22Rv1 (cell line): ENCODE measurements around the gene COPS6.
A peak's percentile ranks its signal among the peaks of the same experiment; 100 is the strongest.

ENCODE experiments used
- H3K27ac ChIP-seq: fragments of 450-650 bp; 2 replicates; pipeline ENCODE4 v1.5.1; 2017
- ZFX ChIP-seq: fragments of 450-650 bp; IDR thresholded peaks from 2 replicates; pipeline ENCODE4 v1.6.1; 2017; ENCODE audit warnings: antibody characterized with exemption, borderline replicate concordance
- TF ChIP-seq, protein P1 (sequence below): fragments of 450-650 bp; IDR thresholded peaks from 2 replicates; pipeline ENCODE4 v1.5.1; 2017; ENCODE audit warnings: mild to moderate bottlenecking

COPS6 gene

GRCh38 chr7:100053215-100053614 lies 35.6 kb upstream of the COPS6 start:
- H3K27ac ChIP-seq = no peak overlapping the region
- TF ChIP-seq ZFX = no peak
- TF ChIP-seq, protein P1, sequence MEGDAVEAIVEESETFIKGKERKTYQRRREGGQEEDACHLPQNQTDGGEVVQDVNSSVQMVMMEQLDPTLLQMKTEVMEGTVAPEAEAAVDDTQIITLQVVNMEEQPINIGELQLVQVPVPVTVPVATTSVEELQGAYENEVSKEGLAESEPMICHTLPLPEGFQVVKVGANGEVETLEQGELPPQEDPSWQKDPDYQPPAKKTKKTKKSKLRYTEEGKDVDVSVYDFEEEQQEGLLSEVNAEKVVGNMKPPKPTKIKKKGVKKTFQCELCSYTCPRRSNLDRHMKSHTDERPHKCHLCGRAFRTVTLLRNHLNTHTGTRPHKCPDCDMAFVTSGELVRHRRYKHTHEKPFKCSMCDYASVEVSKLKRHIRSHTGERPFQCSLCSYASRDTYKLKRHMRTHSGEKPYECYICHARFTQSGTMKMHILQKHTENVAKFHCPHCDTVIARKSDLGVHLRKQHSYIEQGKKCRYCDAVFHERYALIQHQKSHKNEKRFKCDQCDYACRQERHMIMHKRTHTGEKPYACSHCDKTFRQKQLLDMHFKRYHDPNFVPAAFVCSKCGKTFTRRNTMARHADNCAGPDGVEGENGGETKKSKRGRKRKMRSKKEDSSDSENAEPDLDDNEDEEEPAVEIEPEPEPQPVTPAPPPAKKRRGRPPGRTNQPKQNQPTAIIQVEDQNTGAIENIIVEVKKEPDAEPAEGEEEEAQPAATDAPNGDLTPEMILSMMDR = peak; percentile 29

DNA sequence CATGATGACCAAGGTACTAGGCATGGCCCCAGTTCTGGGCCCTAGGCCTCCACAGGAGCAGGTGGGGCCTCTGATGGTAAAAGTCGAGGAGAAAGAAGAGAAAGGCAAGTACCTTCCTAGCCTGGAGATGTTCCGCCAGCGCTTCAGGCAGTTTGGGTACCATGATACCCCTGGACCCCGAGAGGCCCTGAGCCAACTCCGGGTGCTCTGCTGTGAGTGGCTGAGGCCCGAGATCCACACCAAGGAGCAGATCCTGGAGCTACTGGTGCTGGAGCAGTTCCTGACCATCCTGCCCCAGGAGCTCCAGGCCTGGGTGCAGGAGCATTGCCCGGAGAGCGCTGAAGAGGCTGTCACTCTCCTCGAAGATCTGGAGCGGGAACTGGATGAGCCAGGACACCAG lies 31.8 kb upstream of the COPS6 start:
- TF ChIP-seq, protein P1 = no peak
- no peak for TF ChIP-seq ZFX
- no peak overlapping the region for H3K27ac ChIP-seq

DNA sequence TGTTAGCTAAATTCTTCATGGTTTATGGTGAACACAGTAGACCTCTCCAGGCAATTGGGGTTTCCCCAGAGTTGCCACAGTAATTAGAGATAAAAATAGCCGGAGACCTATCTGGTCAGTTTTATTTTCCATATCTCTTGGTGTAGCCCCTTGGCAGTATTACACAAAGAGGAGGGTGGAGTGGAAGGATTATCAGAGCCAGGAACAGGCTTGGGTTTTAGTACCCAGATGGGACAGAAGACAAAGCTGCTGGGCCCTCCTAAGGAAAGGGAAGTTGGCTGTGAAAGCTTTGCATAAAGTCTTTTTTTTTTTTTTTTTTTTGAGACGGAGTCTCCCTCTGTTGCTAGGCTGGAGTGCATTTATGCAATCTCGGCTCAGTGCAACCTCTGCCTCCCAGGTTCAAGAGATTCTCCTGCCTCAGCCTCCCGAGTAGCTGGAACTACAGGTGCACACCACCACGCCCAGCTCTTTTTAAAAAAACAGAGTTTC lies 29.5 kb upstream of the COPS6 start:
- H3K27ac ChIP-seq = no peak overlapping the region
- no peak for TF ChIP-seq ZFX
- TF ChIP-seq, protein P1 = no peak

- TF ChIP-seq ZFX = no peak
- TF ChIP-seq, protein P1 = no peak
- H3K27ac ChIP-seq = no peak overlapping the region
Measured at GRCh38 chr7:100061518-100062193, 27.1 kb upstream of the COPS6 start.

DNA sequence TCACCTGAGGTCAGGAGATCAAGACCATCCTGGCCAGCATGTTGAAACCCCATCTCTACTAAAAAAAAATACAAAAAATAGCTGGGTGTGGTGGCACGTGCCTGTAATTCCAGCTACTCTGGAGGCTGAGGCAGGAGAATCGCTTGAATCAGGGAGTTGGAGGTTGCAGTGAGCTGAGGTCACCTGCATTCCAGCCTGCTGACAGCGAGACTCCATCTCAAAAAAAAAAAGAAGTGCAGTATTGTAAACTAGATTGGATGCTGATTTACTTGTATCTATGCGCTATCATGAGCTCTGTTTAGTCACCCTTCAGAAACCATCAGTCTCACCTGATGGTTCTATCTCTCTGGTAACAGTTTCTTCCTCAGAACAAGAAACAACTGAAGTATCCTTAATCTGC lies 25.4 kb upstream of the COPS6 start:
- no peak for TF ChIP-seq ZFX
- TF ChIP-seq, protein P1 = no peak
- no peak overlapping the region for H3K27ac ChIP-seq

DNA sequence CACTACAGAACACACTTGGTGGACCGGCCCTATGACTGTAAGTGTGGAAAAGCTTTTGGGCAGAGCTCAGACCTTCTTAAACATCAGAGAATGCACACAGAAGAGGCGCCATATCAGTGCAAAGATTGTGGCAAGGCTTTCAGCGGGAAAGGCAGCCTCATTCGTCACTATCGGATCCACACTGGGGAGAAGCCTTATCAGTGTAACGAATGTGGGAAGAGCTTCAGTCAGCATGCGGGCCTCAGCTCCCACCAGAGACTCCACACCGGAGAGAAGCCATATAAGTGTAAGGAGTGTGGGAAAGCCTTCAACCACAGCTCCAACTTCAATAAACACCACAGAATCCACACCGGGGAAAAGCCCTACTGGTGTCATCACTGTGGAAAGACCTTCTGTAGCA lies 24.6 kb upstream of the COPS6 start:
- TF ChIP-seq, protein P1 = no peak
- TF ChIP-seq ZFX = no peak
- H3K27ac ChIP-seq = no peak overlapping the region

DNA sequence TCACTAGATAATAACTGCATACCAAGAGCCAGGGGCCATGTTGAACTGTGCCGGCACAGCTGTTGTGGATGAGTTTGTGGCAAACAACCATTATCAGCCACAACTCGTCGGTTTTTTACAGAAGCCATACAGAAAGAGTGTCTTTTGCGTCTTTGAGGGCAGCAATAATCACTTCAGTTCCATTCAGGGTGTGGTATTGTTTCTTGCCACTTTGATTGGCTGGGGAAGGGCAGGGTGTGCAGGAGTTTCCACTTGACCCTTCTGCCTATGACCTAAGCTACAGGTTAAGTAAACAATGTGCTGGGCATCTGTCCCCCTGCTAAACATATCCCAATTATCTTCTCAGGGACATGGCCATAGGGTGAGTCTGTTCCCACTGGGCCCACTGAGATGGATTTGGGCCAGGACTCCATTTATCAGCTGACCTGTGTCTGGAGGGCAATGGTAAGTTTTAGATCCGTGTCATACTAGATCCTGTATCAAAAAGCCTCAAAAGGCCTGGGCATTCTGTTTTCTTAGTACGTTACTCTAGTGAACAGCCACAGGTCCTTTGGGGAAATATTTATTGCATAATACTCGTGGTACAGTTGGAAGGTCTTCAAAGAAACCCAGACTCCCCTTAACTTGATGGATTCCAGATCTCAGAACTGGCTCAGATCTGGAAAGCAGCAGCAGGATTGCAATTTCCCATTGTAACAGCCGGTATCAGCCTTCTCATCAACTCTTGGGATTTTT lies 23.1 kb upstream of the COPS6 start:
- H3K27ac ChIP-seq = no peak overlapping the region
- TF ChIP-seq, protein P1 = no peak
- no peak for TF ChIP-seq ZFX
